ENCODE results near the gene GLDC. TPM values are rescaled to one million over a fixed set of nuclear protein-coding genes. Genes with fewer than 3 reads are reported as not detected.

The GLDC gene
- total and polyA plus RNA-seq, 2 donors (not counting 1 experiment from before 2014, with no cell fraction given): 0.71 to 0.86 TPM

GRCh38 chr9:6490863-6491262, 154.7 kb downstream of the GLDC start:
- ATAC-seq (ENCODE audit: low read depth) (no peak), DNase-seq (no peak)
- POLR2A ChIA-PET: no interaction called here
- Histone ChIP-seq H2AFZ (ENCODE audit: insufficient read depth, low read depth, low read length, poor library complexity, severe bottlenecking) (no peak overlapping the region), H4K20me1 (ENCODE audit: control insufficient read depth, insufficient read depth, low read length, poor library complexity, severe bottlenecking) (peaks cover 5% of the 10 kb centered on the region), H3K27ac (ENCODE audit: low read length in 2 of 2) (no peak overlapping the region), H3K9me3 (ENCODE audit: control extremely low read depth in 1 of 3, control insufficient read depth in 2 of 3, insufficient read depth in 1 of 3, low read length in 2 of 3) (no peaks in the 10 kb centered on the region), H3K4me3 (ENCODE audit: control extremely low read depth in 1 of 5, extremely low read depth in 1 of 5, insufficient read depth in 1 of 5, low read depth in 2 of 5, low read length in 4 of 5) (no peak overlapping the region), H3K36me3 (replicated peaks in 1 of 2; ENCODE audit: control extremely low read depth in 1 of 2, control insufficient read depth in 1 of 2, extremely low read depth in 1 of 2, insufficient read depth in 2 of 2, low read length in 1 of 2) (peaks cover 13 to 55% of the 10 kb centered on the region in 2 experiments), H3K4me1 (ENCODE audit: control insufficient read depth in 2 of 2, insufficient read depth in 2 of 2, low read length in 2 of 2) (no peaks in the 10 kb centered on the region), H3K4me2 (replicated peaks; ENCODE audit: low read depth, low read length, poor library complexity, severe bottlenecking) (no peak overlapping the region), H3K27me3 (replicated peaks in 1 of 4; ENCODE audit: control extremely low read depth in 1 of 4, control insufficient read depth in 3 of 4, insufficient read depth in 4 of 4, low read length in 3 of 4) (no peaks in the 10 kb centered on the region), H3K9ac (ENCODE audit: low read length) (no peak overlapping the region), H3K79me2 (ENCODE audit: control insufficient read depth, insufficient read depth, low read length) (peaks cover 17% of the 10 kb centered on the region)
- peaks cover 3% of the 10 kb centered on the region for H3K4me1 Mint-ChIP-seq
- no peak overlapping the region for H3K27ac Mint-ChIP-seq
- H3K27me3 Mint-ChIP-seq: no peaks in the 10 kb centered on the region
- TF ChIP-seq CTCF (IDR thresholded peaks at IDR 0.05) (no peak), EZH2 (IDR thresholded peaks at IDR 0.05; ENCODE audit: borderline replicate concordance, insufficient read depth, low read depth, low read length, poor library complexity, severe bottlenecking) (no peak)
- CTCF ChIA-PET: no interaction called here
- no peak overlapping the region for H3K4me3 Mint-ChIP-seq
- WGBS (ENCODE audit: insufficient coverage): no CpG with 5 or more reads among the region's 2 CpGs
- intact Hi-C loops (cut with micrococcal nuclease): loop anchor here (2.0 kb wide), 1 partner anchor 136 kb away; no protein-coding TSS in a partner anchor
- H3K9me3 Mint-ChIP-seq (ENCODE audit: insufficient read depth): no peaks in the 10 kb centered on the region

GRCh38 chr9:6489099-6489498, 156.4 kb downstream of the GLDC start:
- CTCF ChIA-PET: interaction anchor here (0.8 to 1.5 kb wide), 5 partner anchors 10 to 134 kb away, joined by 3 to 16 read pairs (median 4); no protein-coding TSS in a partner anchor
- H3K4me1 Mint-ChIP-seq: peaks cover 3% of the 10 kb centered on the region
- peaks cover 18% of the 10 kb centered on the region for H3K79me2 ChIP-seq (ENCODE audit: control insufficient read depth, insufficient read depth, low read length)
- WGBS (ENCODE audit: insufficient coverage): no CpG with 5 or more reads among the region's 1 CpG
- no peaks in the 10 kb centered on the region for H3K9me3 ChIP-seq (ENCODE audit: control extremely low read depth in 1 of 3, control insufficient read depth in 2 of 3, insufficient read depth in 1 of 3, low read length in 2 of 3)
- no peaks in the 10 kb centered on the region for H3K27me3 Mint-ChIP-seq
- no peak overlapping the region for H3K4me3 Mint-ChIP-seq
- no peaks in the 10 kb centered on the region for H3K27me3 ChIP-seq (replicated peaks in 1 of 4; ENCODE audit: control extremely low read depth in 1 of 4, control insufficient read depth in 3 of 4, insufficient read depth in 4 of 4, low read length in 3 of 4)
- H3K4me3 ChIP-seq (ENCODE audit: control extremely low read depth in 1 of 5, extremely low read depth in 1 of 5, insufficient read depth in 1 of 5, low read depth in 2 of 5, low read length in 4 of 5): no peak overlapping the region
- ATAC-seq (ENCODE audit: low read depth) (no peak), DNase-seq (no peak)
- H4K20me1 ChIP-seq (ENCODE audit: control insufficient read depth, insufficient read depth, low read length, poor library complexity, severe bottlenecking): peaks cover 10% of the 10 kb centered on the region
- no peak overlapping the region for H3K9ac ChIP-seq (ENCODE audit: low read length)
- no peak overlapping the region for H3K27ac ChIP-seq (ENCODE audit: low read length in 2 of 2)
- no peaks in the 10 kb centered on the region for H3K9me3 Mint-ChIP-seq (ENCODE audit: insufficient read depth)
- no peak overlapping the region for H3K4me2 ChIP-seq (replicated peaks; ENCODE audit: low read depth, low read length, poor library complexity, severe bottlenecking)
- H2AFZ ChIP-seq (ENCODE audit: insufficient read depth, low read depth, low read length, poor library complexity, severe bottlenecking): no peak overlapping the region
- POLR2A ChIA-PET: interaction anchor here (1.0 kb wide), 1 partner anchor 133 kb away, joined by 9 read pairs; no protein-coding TSS in a partner anchor
- H3K27ac Mint-ChIP-seq: no peak overlapping the region
- H3K36me3 ChIP-seq (replicated peaks in 1 of 2; ENCODE audit: control extremely low read depth in 1 of 2, control insufficient read depth in 1 of 2, extremely low read depth in 1 of 2, insufficient read depth in 2 of 2, low read length in 1 of 2): peaks cover 13 to 51% of the 10 kb centered on the region in 2 experiments
- H3K4me1 ChIP-seq (ENCODE audit: control insufficient read depth in 2 of 2, insufficient read depth in 2 of 2, low read length in 2 of 2): no peaks in the 10 kb centered on the region
- TF ChIP-seq EZH2 (IDR thresholded peaks at IDR 0.05; ENCODE audit: borderline replicate concordance, insufficient read depth, low read depth, low read length, poor library complexity, severe bottlenecking) (no peak), CTCF (IDR thresholded peaks at IDR 0.05) (no peak)
- intact Hi-C loops (cut with micrococcal nuclease): no loop called here

All from B cell (primary cell).